Keratinocyte (primary cell): ENCODE measurements around the gene DUSP22. TPM values are rescaled to one million over a fixed set of nuclear protein-coding genes. Genes with fewer than 3 reads are reported as not detected.

ENCODE experiments used
- DNase-seq: peaks from one replicate; pipeline ENCODE4 v3.0.0-alpha.2; 2011; ENCODE audit warnings: low read depth, missing footprints, low spot score
- FAIRE-seq: peaks from 2 replicates; lab custom pipeline; 2011; peaks lifted over from hg19 to GRCh38; lab: Jason Lieb, UNC
- H2AFZ ChIP-seq: 2 replicates; pipeline ENCODE4 v1.6.0; 2012; ENCODE audit warnings: low read length, control low read depth, inconsistent platforms; ENCODE audit not compliant: control insufficient read depth
- H3K27ac ChIP-seq: 2 replicates; pipeline ENCODE4 v1.5.1; 2011; ENCODE audit warnings: low read length; ENCODE audit not compliant: control insufficient read depth, insufficient read depth
- H3K27me3 ChIP-seq: 3 replicates; pipeline ENCODE4 v1.6.0; 2011; ENCODE audit warnings: low read length; ENCODE audit not compliant: control insufficient read depth, insufficient read depth; ENCODE audit errors: extremely low read depth
- H3K36me3 ChIP-seq, 2 experiments: 2 replicates in 1 of 2; 3 replicates in 1 of 2; pipeline ENCODE4 v1.5.1; 2011; ENCODE audit warnings: low read length in 2 of 2, mild to moderate bottlenecking in 1 of 2; ENCODE audit not compliant: control insufficient read depth in 2 of 2, insufficient read depth in 2 of 2; ENCODE audit errors: extremely low read depth in 1 of 2
- H3K4me1 ChIP-seq: 3 replicates; pipeline ENCODE4 v1.5.1; 2011; ENCODE audit warnings: low read length; ENCODE audit not compliant: control insufficient read depth, insufficient read depth; ENCODE audit errors: extremely low read depth
- H3K4me2 ChIP-seq: 3 replicates; pipeline ENCODE4 v1.6.0; 2011; ENCODE audit warnings: low read depth, low read length; ENCODE audit not compliant: control insufficient read depth, insufficient read depth; ENCODE audit errors: extremely low read depth
- H3K4me3 ChIP-seq, 3 experiments: fragments of 200-600 bp in 1 of 3; sonication (generic) in 1 of 3; 2 replicates in 2 of 3; 3 replicates in 1 of 3; pipeline ENCODE4 v1.5.1; 2011 to 2016; ENCODE audit warnings: low read length in 3 of 3, mild to moderate bottlenecking in 3 of 3, control low read depth in 2 of 3, inconsistent platforms in 1 of 3, low read depth in 1 of 3, mixed read lengths in 1 of 3, mixed run types in 1 of 3, moderate library complexity in 1 of 3; ENCODE audit not compliant: control insufficient read depth in 2 of 3, insufficient read depth in 2 of 3; ENCODE audit errors: extremely low read depth in 1 of 3
- H3K79me2 ChIP-seq: 2 replicates; pipeline ENCODE4 v1.6.0; 2012; ENCODE audit warnings: low read length; ENCODE audit not compliant: control insufficient read depth, insufficient read depth
- H3K9ac ChIP-seq: 3 replicates; pipeline ENCODE4 v1.6.0; 2011; ENCODE audit warnings: low read length; ENCODE audit not compliant: control insufficient read depth, insufficient read depth; ENCODE audit errors: extremely low read depth
- H3K9me1 ChIP-seq: 3 replicates; pipeline ENCODE4 v1.6.0; 2011; ENCODE audit warnings: low read length; ENCODE audit not compliant: control insufficient read depth, insufficient read depth; ENCODE audit errors: extremely low read depth
- H3K9me3 ChIP-seq: 2 replicates; pipeline ENCODE4 v1.5.1; 2012; ENCODE audit warnings: low read depth, low read length; ENCODE audit not compliant: control insufficient read depth
- H4K20me1 ChIP-seq: 3 replicates; pipeline ENCODE4 v1.6.0; 2011; ENCODE audit warnings: low read length; ENCODE audit not compliant: control insufficient read depth, insufficient read depth; ENCODE audit errors: extremely low read depth
- EZH2 ChIP-seq: IDR thresholded peaks from one replicate; pipeline ENCODE4 v1.6.1; 2012; ENCODE audit warnings: inconsistent platforms, mild to moderate bottlenecking, low read length, moderate library complexity
- dilution Hi-C: fragments of 300-500 bp; cut with MboI; formaldehyde crosslinking; loops from one replicate; pipeline ENCODE4 v1.7.0; 2020; ENCODE audit warnings: low sequenced_read_pairs; ENCODE audit not compliant: extremely low pct_ligation_motif_present
- polyA plus RNA-seq, 5 experiments: library from polyadenylated mRNA; depleted of rRNA in 3 of 5; stranded (reverse) in 3 of 5; stranded (forward) in 1 of 5; unstranded in 1 of 5; fragments of >200 nt; gene quantifications; 1 replicate in 1 of 5; 2 replicates in 3 of 5; 3 replicates in 1 of 5; pipeline versions ENCODE4 v1.2.1 to v1.2.3, GENCODE V29; 2011 to 2012; ENCODE audit warnings: missing spikeins in 2 of 5, low read depth in 1 of 5, low replicate concordance in 1 of 5
- TF ChIP-seq, protein P1 (sequence below), 3 experiments: IDR thresholded peaks in 1 of 3; conservative IDR thresholded peaks in 1 of 3; optimal IDR thresholded peaks in 1 of 3; 2 replicates in 2 of 3; 3 replicates in 1 of 3; pipeline versions ENCODE3 to v1.5.1; 2011; ENCODE audit warnings: low read length in 3 of 3, mild to moderate bottlenecking in 3 of 3, moderate library complexity in 2 of 3, control low read depth in 1 of 3, inconsistent platforms in 1 of 3; ENCODE audit not compliant: insufficient read depth in 2 of 3; ENCODE audit errors: extremely low read depth in 1 of 3

The DUSP22 gene
- polyA plus RNA-seq, 1 donor (not counting 4 experiments of a cell fraction or from before 2014, with no cell fraction given) = 17.3 TPM

DNA sequence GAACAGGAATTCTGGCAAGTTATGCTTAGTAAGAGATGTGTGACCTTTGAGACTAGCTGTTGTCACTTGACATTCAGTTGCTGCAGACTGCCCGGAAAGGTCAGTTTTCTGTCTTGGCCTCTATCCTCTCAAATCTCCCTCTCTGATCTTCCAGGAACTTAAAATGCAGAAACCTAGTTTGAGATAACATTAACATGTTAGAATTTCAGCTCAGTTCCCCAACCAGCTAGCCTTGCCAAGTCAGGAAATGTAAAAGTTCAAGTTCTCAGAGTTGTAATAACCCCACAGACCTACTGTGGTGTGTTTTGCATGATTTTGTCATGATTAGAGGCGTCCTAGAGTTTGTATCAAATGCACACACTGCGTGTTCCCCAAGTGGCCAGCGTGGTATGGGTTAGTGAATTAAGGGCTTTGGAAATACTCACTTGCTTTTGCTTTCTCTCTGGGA is 46.6 kb downstream of the DUSP22 start:
- Histone ChIP-seq H4K20me1 (no peaks in the 10 kb centered on the region), H3K79me2 (no peaks in the 10 kb centered on the region), H3K4me3 (no peak overlapping the region), H3K4me2 (no peak overlapping the region), H3K36me3 (peaks cover 0 to 2% of the 10 kb centered on the region in 2 experiments), H3K27me3 (no peaks in the 10 kb centered on the region), H3K9ac (no peak overlapping the region), H3K9me3 (peaks cover 4% of the 10 kb centered on the region), H3K9me1 (no peaks in the 10 kb centered on the region), H3K27ac (no peak overlapping the region), H2AFZ (no peak overlapping the region), H3K4me1 (no peaks in the 10 kb centered on the region)
- dilution Hi-C loops = no loop called here
- no peak for FAIRE-seq
- TF ChIP-seq, protein P1, sequence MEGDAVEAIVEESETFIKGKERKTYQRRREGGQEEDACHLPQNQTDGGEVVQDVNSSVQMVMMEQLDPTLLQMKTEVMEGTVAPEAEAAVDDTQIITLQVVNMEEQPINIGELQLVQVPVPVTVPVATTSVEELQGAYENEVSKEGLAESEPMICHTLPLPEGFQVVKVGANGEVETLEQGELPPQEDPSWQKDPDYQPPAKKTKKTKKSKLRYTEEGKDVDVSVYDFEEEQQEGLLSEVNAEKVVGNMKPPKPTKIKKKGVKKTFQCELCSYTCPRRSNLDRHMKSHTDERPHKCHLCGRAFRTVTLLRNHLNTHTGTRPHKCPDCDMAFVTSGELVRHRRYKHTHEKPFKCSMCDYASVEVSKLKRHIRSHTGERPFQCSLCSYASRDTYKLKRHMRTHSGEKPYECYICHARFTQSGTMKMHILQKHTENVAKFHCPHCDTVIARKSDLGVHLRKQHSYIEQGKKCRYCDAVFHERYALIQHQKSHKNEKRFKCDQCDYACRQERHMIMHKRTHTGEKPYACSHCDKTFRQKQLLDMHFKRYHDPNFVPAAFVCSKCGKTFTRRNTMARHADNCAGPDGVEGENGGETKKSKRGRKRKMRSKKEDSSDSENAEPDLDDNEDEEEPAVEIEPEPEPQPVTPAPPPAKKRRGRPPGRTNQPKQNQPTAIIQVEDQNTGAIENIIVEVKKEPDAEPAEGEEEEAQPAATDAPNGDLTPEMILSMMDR (optimal IDR thresholded peaks at IDR 0.05 in 1 of 3, IDR thresholded peaks at IDR 0.05 in 1 of 3, conservative IDR thresholded peaks at IDR 0.05 in 1 of 3; ENCODE audit: extremely low read depth in 1 of 3, insufficient read depth in 2 of 3, low read length in 3 of 3) = no peak
- no peak for TF ChIP-seq EZH2
- DNase-seq = no peak

- no peak overlapping the region for H3K9ac ChIP-seq
- H3K36me3 ChIP-seq = peaks cover 0 to 2% of the 10 kb centered on the region in 2 experiments
- no peaks in the 10 kb centered on the region for H3K79me2 ChIP-seq
- peaks cover 4% of the 10 kb centered on the region for H3K9me3 ChIP-seq
- no peak for DNase-seq
- no peaks in the 10 kb centered on the region for H3K4me1 ChIP-seq
- no peak overlapping the region for H3K27ac ChIP-seq
- H3K27me3 ChIP-seq = no peaks in the 10 kb centered on the region
- FAIRE-seq = no peak
- no peaks in the 10 kb centered on the region for H4K20me1 ChIP-seq
- no peak overlapping the region for H2AFZ ChIP-seq
- H3K9me1 ChIP-seq = no peaks in the 10 kb centered on the region
- H3K4me3 ChIP-seq = no peak overlapping the region
- dilution Hi-C loops = no loop called here
- no peak overlapping the region for H3K4me2 ChIP-seq
- TF ChIP-seq, protein P1 (optimal IDR thresholded peaks at IDR 0.05 in 1 of 3, IDR thresholded peaks at IDR 0.05 in 1 of 3, conservative IDR thresholded peaks at IDR 0.05 in 1 of 3; ENCODE audit: extremely low read depth in 1 of 3, insufficient read depth in 2 of 3, low read length in 3 of 3) = no peak
- no peak for TF ChIP-seq EZH2
These were observed 47.2 kb downstream of the DUSP22 start for GRCh38 chr6:339480-339879.
